HG03432 (cell line): ENCODE measurements around the gene MEF2D.

Experiments used
- ATAC-seq: cut with Tn5 transposase; IDR thresholded peaks from one replicate; pipeline ENCODE4 v1.9.1; 2021; ENCODE audit warnings: mild to moderate bottlenecking, moderate library complexity; ENCODE audit not compliant: unreplicated experiment

The MEF2D gene

GRCh38 chr1:156430866-156431265, 69.7 kb downstream of the MEF2D start:
- no peak for ATAC-seq

GRCh38 chr1:156430303-156430702, 70.3 kb downstream of the MEF2D start:
- no peak for ATAC-seq

GRCh38 chr1:156429313-156430060, 71.1 kb downstream of the MEF2D start:
- no peak for ATAC-seq

- no peak for ATAC-seq
Measured at GRCh38 chr1:156428746-156429288, 71.8 kb downstream of the MEF2D start.

- no peak for ATAC-seq
Measured at GRCh38 chr1:156427957-156428356, 72.6 kb downstream of the MEF2D start.

GRCh38 chr1:156425943-156426342, 74.6 kb downstream of the MEF2D start:
- ATAC-seq = no peak

GRCh38 chr1:156424806-156425432, 75.7 kb downstream of the MEF2D start:
- no peak for ATAC-seq

GRCh38 chr1:156423422-156424352, 76.9 kb downstream of the MEF2D start:
- ATAC-seq = no peak

GRCh38 chr1:156422602-156423091, 77.9 kb downstream of the MEF2D start:
- ATAC-seq = no peak

- no peak for ATAC-seq
Measured at GRCh38 chr1:156421939-156422601, 78.5 kb downstream of the MEF2D start.

GRCh38 chr1:156421062-156421938, 79.3 kb downstream of the MEF2D start:
- peak; percentile 80 for ATAC-seq

GRCh38 chr1:156420205-156421061, 80.1 kb downstream of the MEF2D start:
- peak; percentile 37 for ATAC-seq

- ATAC-seq = peak; percentile 25
Measured at GRCh38 chr1:156419854-156420204, 80.7 kb downstream of the MEF2D start.

GRCh38 chr1:156418416-156419070, 82.0 kb downstream of the MEF2D start:
- ATAC-seq = no peak

GRCh38 chr1:156417401-156418020, 83.1 kb downstream of the MEF2D start:
- no peak for ATAC-seq

GRCh38 chr1:156416993-156417392, 83.6 kb downstream of the MEF2D start:
- ATAC-seq = no peak

GRCh38 chr1:156414461-156415064, 86.0 kb downstream of the MEF2D start:
- no peak for ATAC-seq
